ENCODE measurements around the gene INTS2. TPM values are rescaled to one million over a fixed set of nuclear protein-coding genes. Genes with fewer than 3 reads are reported as not detected.

Gene INTS2
- polyA plus RNA-seq, 1 donor (not counting 4 experiments of a cell fraction or from before 2014, with no cell fraction given), result 10.4 TPM

GRCh38 chr17:61875804-61876203 lies 52.0 kb downstream of the INTS2 start:
- Histone ChIP-seq H3K36me3 (ENCODE audit: control insufficient read depth in 2 of 2, extremely low read depth in 1 of 2, insufficient read depth in 2 of 2, low read length in 2 of 2) (peaks cover 4 to 7% of the 10 kb centered on the region in 2 experiments), H3K9me3 (ENCODE audit: control insufficient read depth, low read depth, low read length) (no peaks in the 10 kb centered on the region)

GRCh38 chr17:61875285-61875684 lies 52.5 kb downstream of the INTS2 start:
- FAIRE-seq, result no peak
- Histone ChIP-seq H3K9me3 (ENCODE audit: control insufficient read depth, low read depth, low read length) (no peaks in the 10 kb centered on the region), H3K36me3 (ENCODE audit: control insufficient read depth in 2 of 2, extremely low read depth in 1 of 2, insufficient read depth in 2 of 2, low read length in 2 of 2) (peaks cover 2 to 7% of the 10 kb centered on the region in 2 experiments), H4K20me1 (ENCODE audit: control insufficient read depth, extremely low read depth, insufficient read depth, low read length) (no peaks in the 10 kb centered on the region), H3K27ac (ENCODE audit: control insufficient read depth, insufficient read depth, low read length) (no peak overlapping the region), H2AFZ (ENCODE audit: control insufficient read depth, low read length) (no peak overlapping the region), H3K9me1 (ENCODE audit: control insufficient read depth, extremely low read depth, insufficient read depth, low read length) (no peaks in the 10 kb centered on the region), H3K4me1 (ENCODE audit: control insufficient read depth, extremely low read depth, insufficient read depth, low read length) (no peaks in the 10 kb centered on the region), H3K4me2 (ENCODE audit: control insufficient read depth, extremely low read depth, insufficient read depth, low read depth, low read length) (no peak overlapping the region), H3K79me2 (ENCODE audit: control insufficient read depth, insufficient read depth, low read length) (no peaks in the 10 kb centered on the region), H3K9ac (ENCODE audit: control insufficient read depth, extremely low read depth, insufficient read depth, low read length) (no peak overlapping the region), H3K27me3 (ENCODE audit: control insufficient read depth, extremely low read depth, insufficient read depth, low read length) (no peaks in the 10 kb centered on the region), H3K4me3 (ENCODE audit: control insufficient read depth in 2 of 3, extremely low read depth in 1 of 3, insufficient read depth in 2 of 3, low read depth in 1 of 3, low read length in 3 of 3) (no peak overlapping the region)
- TF ChIP-seq CTCF (optimal IDR thresholded peaks at IDR 0.05 in 1 of 3, IDR thresholded peaks at IDR 0.05 in 1 of 3, conservative IDR thresholded peaks at IDR 0.05 in 1 of 3; ENCODE audit: extremely low read depth in 1 of 3, insufficient read depth in 2 of 3, low read length in 3 of 3), result no peak
- TF ChIP-seq EZH2 (IDR thresholded peaks at IDR 0.05; ENCODE audit: low read length), result no peak
- DNase-seq (ENCODE audit: low read depth, low spot score), result no peak
- dilution Hi-C loops (cut with MboI; ENCODE audit: extremely low pct_ligation_motif_present, low sequenced_read_pairs), result no loop called here

More at GRCh38 chr17:61875804-61876203, 52.0 kb downstream of the INTS2 start:
- Histone ChIP-seq H2AFZ (ENCODE audit: control insufficient read depth, low read length) (no peak overlapping the region), H4K20me1 (ENCODE audit: control insufficient read depth, extremely low read depth, insufficient read depth, low read length) (no peaks in the 10 kb centered on the region), H3K9me1 (ENCODE audit: control insufficient read depth, extremely low read depth, insufficient read depth, low read length) (no peaks in the 10 kb centered on the region), H3K79me2 (ENCODE audit: control insufficient read depth, insufficient read depth, low read length) (no peaks in the 10 kb centered on the region), H3K4me1 (ENCODE audit: control insufficient read depth, extremely low read depth, insufficient read depth, low read length) (no peaks in the 10 kb centered on the region), H3K4me3 (ENCODE audit: control insufficient read depth in 2 of 3, extremely low read depth in 1 of 3, insufficient read depth in 2 of 3, low read depth in 1 of 3, low read length in 3 of 3) (no peak overlapping the region), H3K27ac (ENCODE audit: control insufficient read depth, insufficient read depth, low read length) (no peak overlapping the region), H3K9ac (ENCODE audit: control insufficient read depth, extremely low read depth, insufficient read depth, low read length) (no peak overlapping the region), H3K4me2 (ENCODE audit: control insufficient read depth, extremely low read depth, insufficient read depth, low read depth, low read length) (no peak overlapping the region), H3K27me3 (ENCODE audit: control insufficient read depth, extremely low read depth, insufficient read depth, low read length) (no peaks in the 10 kb centered on the region)
- DNase-seq (ENCODE audit: low read depth, low spot score), result no peak
- TF ChIP-seq EZH2 (IDR thresholded peaks at IDR 0.05; ENCODE audit: low read length) (no peak), CTCF (optimal IDR thresholded peaks at IDR 0.05 in 1 of 3, IDR thresholded peaks at IDR 0.05 in 1 of 3, conservative IDR thresholded peaks at IDR 0.05 in 1 of 3; ENCODE audit: extremely low read depth in 1 of 3, insufficient read depth in 2 of 3, low read length in 3 of 3) (no peak)
- dilution Hi-C loops (cut with MboI; ENCODE audit: extremely low pct_ligation_motif_present, low sequenced_read_pairs), result no loop called here
- FAIRE-seq, result no peak
